Neural progenitor cell (in vitro differentiated cells): ENCODE results near the gene LINGO3. TPM values are rescaled to one million over a fixed set of nuclear protein-coding genes. Genes with fewer than 3 reads are reported as not detected.

ENCODE experiments used
- DNase-seq: peaks from one replicate; pipeline ENCODE4 v3.0.0-alpha.2; 2016; ENCODE audit warnings: low spot score
- H2AFZ ChIP-seq: fragments of 200-600 bp; sonication (generic); replicated peaks from 2 replicates; pipeline ENCODE4 v1.6.1; 2016; ENCODE audit warnings: antibody characterized with exemption
- H3F3A ChIP-seq: fragments of 200-600 bp; sonication (generic); 2 replicates; pipeline ENCODE4 v1.6.1; 2016; ENCODE audit warnings: antibody characterized with exemption, low read depth
- H3K27ac ChIP-seq: fragments of 200-600 bp; sonication (generic); 2 replicates; pipeline ENCODE4 v1.5.1; 2016; ENCODE audit warnings: mild to moderate bottlenecking
- H3K27me3 ChIP-seq: fragments of 200-600 bp; sonication (generic); 2 replicates; pipeline ENCODE4 v1.6.1; 2016; ENCODE audit warnings: mild to moderate bottlenecking, moderate library complexity
- H3K36me3 ChIP-seq: fragments of 200-600 bp; sonication (generic); 2 replicates; pipeline ENCODE4 v1.5.1; 2016
- H3K4me1 ChIP-seq: fragments of 200-600 bp; sonication (generic); 2 replicates; pipeline ENCODE4 v1.6.1; 2016; ENCODE audit warnings: mixed run types
- H3K4me2 ChIP-seq: fragments of 200-600 bp; sonication (generic); 2 replicates; pipeline ENCODE4 v1.6.1; 2016
- H3K4me3 ChIP-seq: fragments of 200-600 bp; sonication (generic); 2 replicates; pipeline ENCODE4 v1.5.1; 2016
- H3K79me2 ChIP-seq: fragments of 200-600 bp; sonication (generic); 2 replicates; pipeline ENCODE4 v1.6.1; 2016; ENCODE audit warnings: low read depth
- H3K9ac ChIP-seq: fragments of 200-600 bp; sonication (generic); 2 replicates; pipeline ENCODE4 v1.6.1; 2016
- H3K9me3 ChIP-seq: fragments of 200-600 bp; sonication (generic); 2 replicates; pipeline ENCODE4 v1.5.1; 2016; ENCODE audit warnings: low read depth
- H4K20me1 ChIP-seq: fragments of 200-600 bp; sonication (generic); 2 replicates; pipeline ENCODE4 v1.6.1; 2016; ENCODE audit warnings: low read depth
- H3K27ac Mint-ChIP-seq: 3 replicates; pipeline ENCODE4 v1.8.0; 2021; ENCODE audit warnings: mixed read lengths
- H3K27me3 Mint-ChIP-seq: 2 replicates; pipeline ENCODE4 v1.8.0; 2022; ENCODE audit warnings: low read depth, mild to moderate bottlenecking, inconsistent platforms, moderate library complexity, mixed read lengths; ENCODE audit not compliant: insufficient read depth
- H3K36me3 Mint-ChIP-seq: 3 replicates; pipeline ENCODE4 v1.8.0; 2021; ENCODE audit warnings: mixed read lengths
- H3K4me1 Mint-ChIP-seq: 3 replicates; pipeline ENCODE4 v1.8.0; 2021; ENCODE audit warnings: mixed read lengths
- H3K4me3 Mint-ChIP-seq: 3 replicates; pipeline ENCODE4 v1.8.0; 2021; ENCODE audit warnings: mild to moderate bottlenecking, moderate library complexity, mixed read lengths
- H3K9me3 Mint-ChIP-seq: 3 replicates; pipeline ENCODE4 v1.8.0; 2020; ENCODE audit warnings: mixed read lengths
- EZH2 ChIP-seq: fragments of 200-600 bp; sonication (generic); IDR thresholded peaks from 2 replicates; pipeline ENCODE4 v1.6.1; 2017; ENCODE audit warnings: antibody characterized with exemption, mild to moderate bottlenecking, moderate library complexity
- EZH2phosphoT487 ChIP-seq: fragments of 200-600 bp; sonication (generic); IDR thresholded peaks from 2 replicates; pipeline ENCODE4 v1.6.1; 2017; ENCODE audit warnings: antibody characterized with exemption
- total RNA-seq: library from RNA; depleted of rRNA; stranded (reverse); fragments of >200 nt; gene quantifications from 2 replicates; pipeline ENCODE4 v1.2.3, GENCODE V29; 2015; ENCODE audit warnings: low replicate concordance
- TF ChIP-seq, protein P1 (sequence below): fragments of 200-600 bp; sonication (generic); IDR thresholded peaks from 2 replicates; pipeline ENCODE4 v1.5.1; 2017; ENCODE audit warnings: antibody characterized with exemption, mild to moderate bottlenecking

LINGO3 gene
- total RNA-seq, 1 donor from 2014 or later, result not detected

DNA sequence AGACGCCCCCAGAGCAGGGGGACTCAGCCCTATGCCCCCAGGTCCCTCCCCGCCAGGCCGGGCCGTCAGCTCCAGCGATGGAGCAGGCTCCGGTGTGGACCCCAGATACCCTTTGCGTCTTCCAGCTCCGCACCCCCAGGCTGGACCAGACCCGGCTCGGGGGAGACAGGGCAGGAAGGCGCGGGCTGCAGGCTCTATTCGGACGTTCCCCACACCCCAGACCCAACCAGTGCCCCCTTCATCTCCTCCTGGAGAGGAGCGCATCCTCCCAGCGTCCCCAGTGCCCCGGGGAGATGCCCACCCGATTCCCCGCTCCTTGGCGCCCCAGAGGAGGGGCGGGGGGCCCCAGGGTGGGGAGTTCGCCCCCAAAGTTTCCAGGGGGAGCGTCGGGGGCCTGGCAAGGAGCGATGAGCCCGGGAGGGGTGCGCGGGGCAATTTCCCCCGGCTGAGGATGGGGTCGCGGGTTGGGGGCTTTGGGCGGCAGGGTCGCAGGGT, 389 bp downstream of the LINGO3 start:
- Histone ChIP-seq H4K20me1 (no peaks in the 10 kb centered on the region), H3K4me2 (peak overlapping the region; percentile 74), H3K4me1 (peaks cover 6% of the 10 kb centered on the region), H3K9ac (no peak overlapping the region), H3K9me3 (no peaks in the 10 kb centered on the region), H2AFZ (no peak overlapping the region), H3K79me2 (no peaks in the 10 kb centered on the region), H3K27me3 (peaks cover 65% of the 10 kb centered on the region), H3K36me3 (no peaks in the 10 kb centered on the region), H3K27ac (no peak overlapping the region), H3K4me3 (peak overlapping the region; percentile 45), H3F3A (peaks cover 4% of the 10 kb centered on the region)
- peaks cover 9% of the 10 kb centered on the region for H3K27me3 Mint-ChIP-seq
- peak; percentile 32 for TF ChIP-seq EZH2phosphoT487
- TF ChIP-seq, protein P1, sequence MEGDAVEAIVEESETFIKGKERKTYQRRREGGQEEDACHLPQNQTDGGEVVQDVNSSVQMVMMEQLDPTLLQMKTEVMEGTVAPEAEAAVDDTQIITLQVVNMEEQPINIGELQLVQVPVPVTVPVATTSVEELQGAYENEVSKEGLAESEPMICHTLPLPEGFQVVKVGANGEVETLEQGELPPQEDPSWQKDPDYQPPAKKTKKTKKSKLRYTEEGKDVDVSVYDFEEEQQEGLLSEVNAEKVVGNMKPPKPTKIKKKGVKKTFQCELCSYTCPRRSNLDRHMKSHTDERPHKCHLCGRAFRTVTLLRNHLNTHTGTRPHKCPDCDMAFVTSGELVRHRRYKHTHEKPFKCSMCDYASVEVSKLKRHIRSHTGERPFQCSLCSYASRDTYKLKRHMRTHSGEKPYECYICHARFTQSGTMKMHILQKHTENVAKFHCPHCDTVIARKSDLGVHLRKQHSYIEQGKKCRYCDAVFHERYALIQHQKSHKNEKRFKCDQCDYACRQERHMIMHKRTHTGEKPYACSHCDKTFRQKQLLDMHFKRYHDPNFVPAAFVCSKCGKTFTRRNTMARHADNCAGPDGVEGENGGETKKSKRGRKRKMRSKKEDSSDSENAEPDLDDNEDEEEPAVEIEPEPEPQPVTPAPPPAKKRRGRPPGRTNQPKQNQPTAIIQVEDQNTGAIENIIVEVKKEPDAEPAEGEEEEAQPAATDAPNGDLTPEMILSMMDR, result no peak
- peaks cover 2% of the 10 kb centered on the region for H3K9me3 Mint-ChIP-seq
- no peaks in the 10 kb centered on the region for H3K36me3 Mint-ChIP-seq
- H3K4me1 Mint-ChIP-seq, result peaks cover 25% of the 10 kb centered on the region
- peak overlapping the region; percentile 53 for H3K4me3 Mint-ChIP-seq
- DNase-seq, result no peak
- H3K27ac Mint-ChIP-seq, result no peak overlapping the region

DNA sequence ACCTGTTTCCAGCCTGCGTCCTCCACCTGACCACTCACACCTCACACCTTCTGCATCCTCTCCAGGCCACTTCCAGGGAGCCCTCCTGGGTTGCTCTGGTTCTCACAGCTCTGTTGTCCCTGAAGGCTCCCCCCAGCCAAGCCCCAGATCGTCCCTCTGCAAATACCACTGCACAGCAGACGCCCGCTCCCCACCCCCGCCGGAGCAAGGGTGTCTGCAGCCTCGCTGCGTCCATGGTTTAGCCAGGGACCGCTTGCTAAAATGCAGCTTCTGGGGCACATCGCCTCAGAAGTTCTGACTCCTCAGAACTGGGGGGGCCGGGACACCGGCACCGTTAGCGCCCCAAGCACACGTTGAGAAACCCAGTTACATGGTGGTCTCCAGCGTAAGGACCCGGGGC, 983 bp downstream of the LINGO3 start:
- H3K27ac Mint-ChIP-seq, result no peak overlapping the region
- no peak overlapping the region for H3K9ac ChIP-seq
- H3K4me1 Mint-ChIP-seq, result peaks cover 28% of the 10 kb centered on the region
- no peak overlapping the region for H2AFZ ChIP-seq
- TF ChIP-seq, protein P1, result no peak
- TF ChIP-seq EZH2phosphoT487, result no peak
- TF ChIP-seq EZH2, result no peak
- DNase-seq, result no peak
- H3K4me1 ChIP-seq, result peaks cover 6% of the 10 kb centered on the region
- H3K27me3 Mint-ChIP-seq, result peaks cover 12% of the 10 kb centered on the region
- no peak overlapping the region for H3K4me3 ChIP-seq
- peaks cover 2% of the 10 kb centered on the region for H3K9me3 Mint-ChIP-seq
- no peak overlapping the region for H3K27ac ChIP-seq
- peaks cover 9% of the 10 kb centered on the region for H3F3A ChIP-seq
- H3K27me3 ChIP-seq, result peaks cover 65% of the 10 kb centered on the region
- H3K4me3 Mint-ChIP-seq, result peak overlapping the region; percentile 31
- H3K9me3 ChIP-seq, result no peaks in the 10 kb centered on the region
- H3K4me2 ChIP-seq, result no peak overlapping the region
- H3K36me3 Mint-ChIP-seq, result no peaks in the 10 kb centered on the region
- H4K20me1 ChIP-seq, result no peaks in the 10 kb centered on the region
- H3K36me3 ChIP-seq, result no peaks in the 10 kb centered on the region
- H3K79me2 ChIP-seq, result no peaks in the 10 kb centered on the region

DNA sequence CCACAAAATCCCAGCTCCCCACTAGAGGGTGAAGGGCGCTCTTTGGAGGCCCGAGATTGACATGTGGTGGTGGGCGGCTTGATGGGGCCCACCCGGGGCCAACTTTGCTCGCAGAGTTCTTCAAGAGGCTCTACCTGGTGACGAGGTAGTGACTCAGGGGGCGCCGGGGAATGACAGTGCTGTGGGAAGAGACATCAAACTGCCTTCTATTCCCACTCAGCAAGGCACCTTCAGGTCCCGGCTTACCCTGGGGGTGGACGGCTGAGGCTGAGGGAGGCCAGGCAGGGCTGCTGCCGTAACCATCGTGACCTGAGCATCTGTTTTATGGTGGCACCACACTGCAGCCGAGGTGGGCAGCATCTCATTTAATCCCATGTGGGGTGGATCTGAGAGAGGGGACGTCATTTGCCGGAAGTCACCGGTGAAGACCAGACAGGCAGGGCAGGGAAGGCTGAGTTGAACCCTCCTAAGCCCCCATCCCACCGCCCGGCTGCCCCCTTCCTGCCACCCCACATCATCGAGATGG, 1.6 kb downstream of the LINGO3 start:
- H3K36me3 Mint-ChIP-seq, result no peaks in the 10 kb centered on the region
- H3K4me2 ChIP-seq, result no peak overlapping the region
- H3K27ac ChIP-seq, result no peak overlapping the region
- H3K27me3 ChIP-seq, result peaks cover 71% of the 10 kb centered on the region
- TF ChIP-seq, protein P1, result no peak
- TF ChIP-seq EZH2 (no peak), EZH2phosphoT487 (no peak)
- H3K27me3 Mint-ChIP-seq, result peaks cover 12% of the 10 kb centered on the region
- DNase-seq, result no peak
- no peak overlapping the region for H2AFZ ChIP-seq
- no peaks in the 10 kb centered on the region for H3K79me2 ChIP-seq
- H3K9me3 Mint-ChIP-seq, result peaks cover 2% of the 10 kb centered on the region
- H3K9me3 ChIP-seq, result no peaks in the 10 kb centered on the region
- peaks cover 6% of the 10 kb centered on the region for H3K4me1 ChIP-seq
- peaks cover 28% of the 10 kb centered on the region for H3K4me1 Mint-ChIP-seq
- H3K9ac ChIP-seq, result no peak overlapping the region
- H4K20me1 ChIP-seq, result no peaks in the 10 kb centered on the region
- peaks cover 9% of the 10 kb centered on the region for H3F3A ChIP-seq
- H3K4me3 Mint-ChIP-seq, result no peak overlapping the region
- H3K36me3 ChIP-seq, result no peaks in the 10 kb centered on the region
- H3K4me3 ChIP-seq, result no peak overlapping the region
- no peak overlapping the region for H3K27ac Mint-ChIP-seq
